Spleen (tissue), 7 donors: Measurements from ENCODE around the gene RIPOR3.

Experiments
- CTCF ChIP-seq, 11 experiments: fragments of 200-600 bp in 7 of 11; fragments of 450-650 bp in 4 of 11; sonication (generic) in 4 of 11; IDR thresholded peaks in 8 of 11; conservative IDR thresholded peaks in 3 of 11; 1 replicate in 7 of 11; 2 replicates in 4 of 11; pipeline versions ENCODE4 v1.4.0 to v1.8.0; 2016 to 2021; ENCODE audit warnings: antibody characterized with exemption in 11 of 11, inconsistent platforms in 4 of 11, mild to moderate bottlenecking in 1 of 11
- POLR2A ChIP-seq, 3 donors: fragments of 450-650 bp; IDR thresholded peaks; one replicate each; pipeline ENCODE4 v1.5.1; 2017; ENCODE audit warnings: antibody characterized with exemption in 3 of 3, mild to moderate bottlenecking in 1 of 3
- POLR2AphosphoS5 ChIP-seq, 3 donors: sonication (generic); formaldehyde crosslinking; IDR thresholded peaks; one replicate each; pipeline ENCODE4 v1.5.1; 2017; ENCODE audit warnings: antibody characterized with exemption in 3 of 3
- donor health status: DM: no; HTN: no; CAD: no; lungs with moderate emphysema.
- donor health status: DM: no; HTN: no; CAD: no.
- donor health status: DM: no; HTN: no; CAD: no.

GRCh38 chr20:50663095-50663821 lies 28.1 kb downstream of the RIPOR3 start:
- TF ChIP-seq CTCF (IDR thresholded peaks at IDR 0.05 in 8 of 11, conservative IDR thresholded peaks at IDR 0.05 in 3 of 11) (no peak), POLR2AphosphoS5 (IDR thresholded peaks at IDR 0.05) (no peak), POLR2A (IDR thresholded peaks at IDR 0.05) (no peak)
